ENCODE data around the gene IL17A. TPM values are rescaled to one million over a fixed set of nuclear protein-coding genes. Genes with fewer than 3 reads are reported as not detected.

The IL17A gene
- total RNA-seq = not detected in 2 replicates

DNA sequence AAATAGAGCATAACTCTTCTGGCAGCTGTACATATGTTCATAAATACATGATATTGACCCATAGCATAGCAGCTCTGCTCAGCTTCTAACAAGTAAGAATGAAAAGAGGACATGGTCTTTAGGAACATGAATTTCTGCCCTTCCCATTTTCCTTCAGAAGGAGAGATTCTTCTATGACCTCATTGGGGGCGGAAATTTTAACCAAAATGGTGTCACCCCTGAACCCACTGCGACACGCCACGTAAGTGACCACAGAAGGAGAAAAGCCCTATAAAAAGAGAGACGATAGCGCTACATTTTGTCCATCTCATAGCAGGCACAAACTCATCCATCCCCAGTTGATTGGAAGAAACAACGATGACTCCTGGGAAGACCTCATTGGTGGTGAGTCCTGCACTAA, at the start of gene IL17A:
Gene IL17A, plus strand, starts transcription at position 301 of the 400 bp plus-strand sequence. Its CDS starts 57 bp downstream, at position 358.
- intact Hi-C loops (cut with micrococcal nuclease) = no loop called here

DNA sequence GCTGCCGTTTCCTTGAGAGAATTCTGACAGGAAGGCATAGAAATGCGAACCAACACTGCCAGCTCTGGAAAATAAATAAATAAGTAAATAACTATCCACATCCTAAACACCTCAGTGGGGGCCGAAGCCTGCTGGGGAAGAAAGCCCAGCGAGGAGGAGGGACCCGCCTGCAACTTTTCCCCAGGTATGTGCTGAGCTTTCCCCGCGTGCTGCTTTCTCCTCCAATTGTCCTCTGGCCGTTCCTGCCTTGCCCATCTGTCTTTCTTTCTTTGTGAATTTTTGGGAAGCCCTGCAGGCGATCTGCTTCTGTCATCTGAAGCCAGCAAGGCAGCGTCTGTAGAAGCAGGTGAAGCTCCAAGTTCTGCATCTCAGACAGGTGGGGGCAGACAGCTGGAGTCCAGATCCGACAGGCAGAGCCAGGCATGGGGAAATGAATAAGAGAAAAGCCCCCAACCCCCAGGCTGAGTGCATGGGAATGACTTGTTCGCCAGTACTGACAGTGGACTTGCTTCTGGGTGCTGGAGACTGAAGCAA, 49.2 kb upstream of the IL17A start:
- intact Hi-C loops (cut with micrococcal nuclease) = no loop called here

DNA sequence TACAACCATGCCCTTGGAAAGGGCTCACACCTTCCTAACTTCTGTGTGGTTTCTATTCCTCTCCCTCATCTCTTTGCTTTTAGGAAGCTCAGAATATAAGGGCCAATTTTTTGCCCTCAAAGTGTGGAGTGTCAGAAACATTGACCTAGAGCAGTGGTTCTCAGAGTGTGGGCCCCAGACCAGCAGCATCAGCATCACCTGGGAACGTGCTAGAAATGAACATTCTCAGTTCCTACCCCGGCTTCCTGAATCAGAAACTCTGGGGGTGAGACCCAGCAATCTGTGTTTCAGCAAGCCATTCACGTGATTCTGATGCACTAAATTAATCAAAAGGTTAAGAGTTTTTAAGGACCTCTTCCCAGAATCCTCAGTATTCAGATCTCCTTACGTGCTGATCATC, 47.9 kb upstream of the IL17A start:
- intact Hi-C loops (cut with micrococcal nuclease) = no loop called here

DNA sequence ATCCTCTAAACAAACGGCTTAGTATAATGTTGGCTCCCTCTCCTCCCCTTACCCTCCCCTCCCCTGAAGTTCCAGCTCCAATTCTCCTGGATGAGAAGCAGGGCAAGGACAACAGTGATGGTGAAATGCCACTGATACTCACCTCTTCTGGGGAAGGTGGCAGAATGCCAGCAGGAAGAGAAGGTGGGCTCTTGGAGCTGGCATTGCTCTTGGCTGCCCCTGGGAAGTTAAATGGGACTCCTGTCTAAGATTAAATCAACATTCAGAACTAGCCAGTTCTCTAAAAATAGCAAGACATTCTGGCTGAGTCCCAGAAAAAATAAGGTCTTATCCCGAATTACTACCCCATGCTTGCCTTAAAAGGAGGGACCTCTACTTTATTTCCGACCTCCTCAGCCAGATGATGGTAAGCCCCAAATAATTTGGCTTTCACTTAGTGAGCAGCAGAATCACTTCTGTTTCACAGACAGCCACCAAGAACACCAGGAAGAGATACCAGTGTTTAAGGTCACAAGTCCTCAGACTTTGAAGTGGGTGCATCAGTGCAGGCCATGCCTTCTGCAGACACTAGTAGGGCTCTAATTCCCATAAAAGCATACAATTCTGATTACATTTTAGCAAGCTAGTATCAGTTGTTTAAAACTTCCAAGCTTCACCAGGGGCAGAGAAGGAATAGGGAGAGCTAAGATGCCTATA, 46.0 kb upstream of the IL17A start:
- intact Hi-C loops (cut with micrococcal nuclease) = no loop called here

DNA sequence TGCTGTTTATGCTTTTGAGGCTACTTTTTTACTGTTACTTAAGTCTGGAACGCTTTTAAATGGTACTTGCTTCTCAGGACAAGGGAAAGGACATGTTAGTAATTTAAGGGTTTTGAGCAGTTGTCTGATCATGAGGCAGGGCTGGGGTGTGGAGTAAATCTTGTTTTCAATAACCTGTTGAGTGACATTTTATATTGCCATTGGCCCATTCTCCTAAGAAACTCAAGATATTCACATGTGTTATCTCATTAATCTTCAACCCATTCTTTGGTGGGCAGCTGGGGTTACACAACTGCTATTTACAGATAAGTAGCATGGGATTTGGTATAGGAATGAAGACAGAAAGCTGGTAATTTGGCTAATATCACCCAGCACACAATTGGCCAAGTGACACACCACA, 44.6 kb upstream of the IL17A start:
- intact Hi-C loops (cut with micrococcal nuclease) = no loop called here

DNA sequence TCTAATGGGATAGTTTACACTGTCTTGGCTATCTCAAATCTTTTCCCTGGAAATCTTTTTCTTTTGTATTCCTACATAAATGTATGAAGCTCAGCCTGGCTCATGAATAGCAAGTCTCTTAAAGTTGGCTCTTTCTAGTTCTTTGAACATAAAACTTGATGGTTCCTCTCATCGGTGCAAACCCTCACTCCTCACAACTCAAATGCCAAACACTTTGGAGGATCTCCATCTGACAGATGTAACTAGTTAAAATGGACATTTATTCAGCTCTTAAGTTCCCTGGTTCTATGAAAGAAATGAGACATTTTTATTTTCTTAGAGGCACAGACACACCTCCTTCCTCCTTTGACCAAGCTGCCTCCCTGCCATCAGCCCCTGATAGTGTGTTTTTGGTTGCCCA, 43.6 kb upstream of the IL17A start:
- intact Hi-C loops (cut with micrococcal nuclease) = no loop called here

DNA sequence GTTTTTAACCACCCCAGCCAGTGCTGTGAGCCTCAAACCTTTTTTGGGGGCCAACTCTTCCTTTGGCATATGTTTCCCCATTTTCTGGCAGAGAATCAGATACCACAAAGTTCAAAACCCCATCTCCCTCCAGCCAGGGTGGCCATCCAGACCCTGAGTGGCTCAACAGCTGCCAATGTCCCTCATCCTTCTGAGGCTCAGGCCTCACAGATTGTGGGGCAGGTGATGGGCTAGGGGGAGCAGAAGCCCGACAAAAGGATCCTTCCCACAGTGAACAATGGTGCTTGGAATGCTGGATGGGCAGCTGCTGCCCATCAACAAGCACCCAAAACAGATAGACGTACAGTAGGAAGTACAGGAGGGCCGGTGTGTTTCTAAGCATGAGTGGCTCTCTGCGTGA, 42.6 kb upstream of the IL17A start:
- intact Hi-C loops (cut with micrococcal nuclease) = no loop called here

DNA sequence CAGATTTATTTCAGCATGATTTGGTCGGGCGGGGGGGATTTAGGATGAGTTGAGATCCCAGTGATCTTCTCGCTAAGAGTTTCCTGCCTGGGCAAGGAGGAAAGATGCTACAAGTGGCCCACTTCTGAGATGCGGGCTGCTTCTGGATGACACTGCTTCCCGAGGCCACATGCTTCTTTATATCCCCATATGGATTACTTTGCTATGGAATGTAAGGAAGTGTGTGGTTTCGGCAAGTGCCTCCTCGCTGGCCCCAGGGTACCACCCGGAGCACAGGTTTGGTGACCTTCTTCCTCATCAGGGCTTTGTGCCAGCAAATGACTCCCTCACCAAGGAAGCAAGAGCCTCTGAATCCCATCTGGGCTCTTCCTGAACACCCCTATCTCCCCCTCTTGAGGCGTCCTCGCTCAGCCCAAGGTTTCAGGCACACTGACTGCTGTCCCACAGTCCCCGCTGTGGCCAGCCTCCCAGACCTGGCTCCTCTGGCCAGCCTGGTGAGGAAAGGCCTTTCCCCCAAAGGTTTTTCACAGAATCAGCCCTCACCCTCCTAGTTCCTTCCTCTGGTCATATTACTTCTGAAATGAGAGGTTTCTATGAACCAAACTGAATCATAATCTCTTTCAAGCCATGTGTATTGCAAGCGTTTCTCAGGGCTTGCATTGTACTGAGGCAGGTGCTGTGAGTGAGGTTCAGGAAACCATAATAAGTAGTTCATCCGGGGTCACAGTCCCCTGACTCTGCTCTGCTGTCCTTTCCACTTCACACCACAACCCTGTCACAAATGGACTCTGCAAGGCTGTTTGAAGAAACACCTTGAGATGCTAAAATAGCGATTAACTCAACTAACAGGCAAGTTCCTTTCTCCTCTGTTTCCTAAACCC, 41.7 kb upstream of the IL17A start:
- intact Hi-C loops (cut with micrococcal nuclease) = no loop called here

DNA sequence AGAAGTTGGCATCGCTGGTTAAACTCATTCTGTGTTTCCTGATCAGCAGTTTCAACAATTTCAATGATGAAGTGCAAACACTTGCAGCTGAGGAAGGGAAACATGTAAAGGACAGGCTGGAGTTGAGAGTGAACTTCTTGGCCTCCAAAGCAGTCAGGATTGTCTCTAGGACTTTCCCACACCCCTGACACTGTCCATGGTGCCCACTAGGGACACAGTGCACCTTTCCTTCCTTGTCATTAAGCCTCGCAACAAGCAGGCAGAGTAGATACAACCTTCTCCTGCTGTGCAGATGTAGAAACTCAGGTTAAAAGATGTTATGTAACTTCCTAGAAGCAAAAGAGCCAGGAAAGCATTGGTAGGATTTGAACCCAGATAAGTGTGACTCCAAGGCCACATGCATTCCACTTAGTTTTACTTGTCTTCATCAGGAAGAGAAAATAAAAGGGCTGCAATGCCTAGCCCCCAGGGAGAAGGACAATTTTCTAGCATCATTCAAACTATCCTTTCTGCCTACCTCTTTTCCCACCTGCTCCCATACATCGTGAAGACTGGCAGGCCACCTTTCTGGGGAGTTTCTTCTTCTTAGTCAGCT, 39.2 kb upstream of the IL17A start:
- intact Hi-C loops (cut with micrococcal nuclease) = no loop called here

DNA sequence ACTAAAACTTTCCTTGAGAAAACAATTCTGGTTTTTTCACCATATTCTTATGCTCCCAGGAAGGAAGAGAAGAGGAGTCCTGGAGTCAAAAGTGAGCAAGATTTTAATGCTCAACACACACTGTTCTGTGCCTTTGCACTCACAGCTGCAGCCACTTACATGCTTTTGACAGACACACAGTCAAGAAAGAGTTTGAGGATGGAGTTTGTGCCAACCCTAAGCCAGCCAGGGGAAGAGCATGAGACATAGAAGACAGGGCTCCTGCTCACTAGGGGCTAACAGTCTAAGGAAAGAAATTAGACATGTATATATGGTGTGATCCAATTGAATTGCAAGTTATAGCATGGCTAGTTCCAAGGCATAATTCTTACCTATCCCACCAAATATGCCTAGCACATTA, 37.1 kb upstream of the IL17A start:
- intact Hi-C loops (cut with micrococcal nuclease) = no loop called here

DNA sequence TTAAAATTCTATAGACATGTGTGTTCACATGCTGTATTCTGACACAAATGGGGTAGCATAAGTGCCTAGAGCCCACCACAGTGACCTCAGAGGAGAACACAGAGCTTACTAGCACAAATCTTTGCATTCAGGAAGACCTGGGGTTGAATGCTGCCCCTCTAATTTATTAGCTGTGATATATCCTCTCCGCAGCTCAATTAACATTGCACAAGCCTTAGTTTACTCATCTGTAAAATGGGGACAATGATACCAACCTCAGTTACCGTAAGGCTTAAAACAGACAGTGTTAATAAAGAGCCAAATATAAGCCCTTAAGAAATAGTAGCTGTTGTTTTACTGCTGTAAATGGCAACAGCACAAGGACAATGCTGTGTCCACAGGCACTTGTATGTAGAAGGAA, 36.2 kb upstream of the IL17A start:
- intact Hi-C loops (cut with micrococcal nuclease) = no loop called here

DNA sequence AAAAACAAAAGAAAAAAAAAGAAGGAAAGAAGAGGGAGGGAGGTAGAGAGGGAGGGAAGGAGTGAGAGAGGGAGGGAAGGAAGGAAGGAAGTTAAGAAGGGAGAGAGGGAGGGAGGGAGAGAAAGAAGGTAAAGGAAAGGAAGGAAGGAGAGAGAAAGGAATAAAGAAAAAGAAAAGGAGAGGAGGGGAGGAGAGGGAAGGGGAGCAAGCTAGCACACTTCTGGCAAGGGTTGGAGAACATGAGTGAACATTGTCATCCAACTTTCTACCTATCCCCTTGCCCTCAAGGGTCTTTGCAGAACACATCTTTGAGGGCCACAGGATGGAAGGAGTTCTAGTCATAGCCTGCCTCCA, 34.1 kb upstream of the IL17A start:
- intact Hi-C loops (cut with micrococcal nuclease) = no loop called here

DNA sequence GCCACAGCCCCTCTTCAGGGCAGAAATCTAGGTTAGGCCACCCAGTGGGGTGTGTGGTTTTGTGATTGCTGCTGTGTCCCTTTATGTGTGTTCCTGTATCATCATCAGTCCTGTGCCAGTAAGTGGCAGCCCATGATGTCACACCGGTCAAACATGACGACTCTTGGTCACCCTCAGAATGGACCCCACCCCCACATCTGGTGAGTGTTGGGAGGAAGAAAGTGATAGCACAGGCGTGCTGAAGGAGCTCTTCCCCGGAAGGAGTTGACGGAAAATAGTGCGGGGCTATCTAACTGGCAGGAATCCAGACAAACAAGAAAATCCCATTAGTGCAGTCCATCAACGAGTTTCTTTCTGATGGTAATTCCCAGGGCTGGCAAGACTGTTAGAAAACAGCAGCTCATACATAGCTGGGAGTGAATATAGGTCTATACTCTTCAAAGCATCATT, 33.4 kb upstream of the IL17A start:
- intact Hi-C loops (cut with micrococcal nuclease) = no loop called here

DNA sequence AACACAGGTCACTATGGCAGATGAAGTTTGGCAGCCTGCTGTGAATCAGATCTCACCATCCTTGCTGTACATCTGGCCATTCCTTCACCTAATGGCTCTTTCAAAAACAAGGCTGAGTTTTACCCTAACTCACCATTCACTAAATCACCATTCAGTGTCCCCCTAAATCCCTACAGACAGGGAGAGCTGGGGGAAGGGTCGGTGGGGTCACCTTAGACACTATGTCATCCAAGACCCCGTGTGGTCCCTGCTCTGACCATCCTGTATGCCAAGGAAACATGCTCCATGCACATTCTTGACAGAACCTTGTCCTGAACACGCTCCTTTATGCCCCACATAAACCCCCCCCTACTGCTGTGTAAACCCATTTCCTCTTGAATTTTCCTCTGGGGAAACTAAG, 31.8 kb upstream of the IL17A start:
- intact Hi-C loops (cut with micrococcal nuclease) = no loop called here

DNA sequence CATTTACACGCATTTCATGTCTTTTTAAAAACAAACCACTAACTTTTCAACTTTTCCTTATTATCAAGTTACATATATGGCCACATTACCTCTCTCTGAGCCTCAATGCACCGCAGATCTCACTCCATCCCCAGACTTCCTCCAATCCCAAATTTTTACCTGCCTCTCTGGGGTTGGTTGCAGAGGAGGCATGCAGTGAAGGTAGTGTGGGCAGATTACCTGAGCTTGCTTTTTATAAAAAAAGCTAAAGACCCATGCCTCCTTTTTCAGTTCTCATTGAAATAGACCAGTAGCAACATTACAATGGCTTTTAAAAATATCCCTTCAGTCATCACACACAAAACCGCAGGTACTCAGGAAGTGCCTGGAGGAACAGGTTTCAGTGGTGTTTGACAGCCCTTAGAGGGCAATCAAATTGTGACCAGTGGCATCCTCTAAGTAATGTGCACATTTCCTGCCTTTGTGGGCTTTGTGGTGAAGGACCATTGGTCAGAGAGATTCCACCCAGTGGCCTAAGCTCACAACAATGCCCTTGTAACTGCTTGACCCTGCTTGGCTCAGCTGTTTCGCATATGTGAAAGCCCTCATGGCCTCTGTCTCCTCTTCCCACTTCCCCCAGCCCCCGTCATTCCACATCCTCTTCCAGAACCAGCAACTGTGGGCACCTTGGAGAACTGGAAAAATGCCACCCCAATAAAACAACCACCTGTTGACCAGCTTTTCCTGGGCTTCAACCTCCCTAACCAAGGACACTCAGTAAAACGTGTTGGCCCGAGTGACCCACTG, 30.2 kb upstream of the IL17A start:
- intact Hi-C loops (cut with micrococcal nuclease) = loop anchor here (2.0 kb wide), 1 partner anchor 71 kb away; no protein-coding TSS in a partner anchor

DNA sequence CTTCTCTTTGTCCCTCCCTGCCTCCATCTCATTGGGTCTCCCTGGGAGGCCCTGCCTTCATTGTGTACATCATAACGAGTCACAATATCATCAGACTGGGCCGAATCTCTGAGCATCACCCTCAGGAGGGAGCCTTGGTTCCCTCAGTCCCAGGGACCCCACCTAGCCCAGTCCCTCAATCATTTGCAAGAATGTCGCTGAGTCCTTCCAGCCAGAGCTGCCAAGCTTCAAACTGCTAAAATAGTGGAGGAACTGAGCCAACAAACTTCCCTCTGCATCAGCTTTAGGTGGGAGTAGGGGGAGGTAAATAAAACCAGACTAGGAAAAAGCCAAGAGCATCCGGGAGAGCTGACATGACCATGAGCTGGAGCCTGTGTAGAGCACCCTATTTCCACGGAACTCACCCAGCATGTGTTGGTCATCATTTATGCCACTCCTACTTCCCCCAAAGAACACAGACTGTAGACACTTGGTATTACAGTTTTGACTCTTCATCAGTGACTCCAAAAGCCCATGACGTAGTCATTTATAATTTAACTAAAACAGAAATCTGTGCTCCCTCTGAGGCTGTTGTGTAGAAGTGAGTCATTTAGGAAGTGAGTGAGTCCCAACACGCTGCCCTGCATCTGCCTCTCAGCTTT, 28.8 kb upstream of the IL17A start:
- intact Hi-C loops (cut with micrococcal nuclease) = loop anchor here (2.0 kb wide), 1 partner anchor 69 kb away; no protein-coding TSS in a partner anchor

DNA sequence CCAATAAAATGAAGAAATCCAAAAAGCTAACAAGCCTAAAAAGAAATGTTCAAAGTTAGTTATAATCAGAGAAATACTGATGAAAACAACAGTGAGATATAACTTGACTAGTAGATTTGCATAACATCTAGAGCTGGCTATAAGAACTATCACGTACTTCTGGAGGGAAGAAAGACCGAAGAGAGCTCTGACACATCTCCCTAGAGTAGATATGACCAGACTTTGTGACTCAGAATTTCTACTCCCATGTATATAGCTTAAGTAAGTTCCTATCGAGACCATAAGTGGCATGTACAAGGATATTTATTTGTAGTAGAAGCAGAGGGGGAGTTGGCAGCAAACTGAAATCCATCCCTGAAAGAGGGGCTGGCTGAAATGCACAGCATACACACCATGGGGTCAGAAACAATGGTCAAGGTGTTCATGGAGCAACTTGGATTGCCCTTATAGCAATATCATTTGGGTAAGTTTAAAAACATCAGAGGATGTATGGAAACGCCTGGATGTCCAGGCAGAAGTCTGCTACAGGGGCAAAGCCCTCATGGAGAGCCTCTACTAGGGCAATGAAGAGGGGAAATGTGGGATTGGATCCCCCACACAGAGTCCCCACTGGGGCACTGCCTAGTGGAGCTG, 25.6 kb upstream of the IL17A start:
- intact Hi-C loops (cut with micrococcal nuclease) = loop anchor here (5.0 to 10.0 kb wide), 2 partner anchors 234 to 502 kb away; no protein-coding TSS in a partner anchor

DNA sequence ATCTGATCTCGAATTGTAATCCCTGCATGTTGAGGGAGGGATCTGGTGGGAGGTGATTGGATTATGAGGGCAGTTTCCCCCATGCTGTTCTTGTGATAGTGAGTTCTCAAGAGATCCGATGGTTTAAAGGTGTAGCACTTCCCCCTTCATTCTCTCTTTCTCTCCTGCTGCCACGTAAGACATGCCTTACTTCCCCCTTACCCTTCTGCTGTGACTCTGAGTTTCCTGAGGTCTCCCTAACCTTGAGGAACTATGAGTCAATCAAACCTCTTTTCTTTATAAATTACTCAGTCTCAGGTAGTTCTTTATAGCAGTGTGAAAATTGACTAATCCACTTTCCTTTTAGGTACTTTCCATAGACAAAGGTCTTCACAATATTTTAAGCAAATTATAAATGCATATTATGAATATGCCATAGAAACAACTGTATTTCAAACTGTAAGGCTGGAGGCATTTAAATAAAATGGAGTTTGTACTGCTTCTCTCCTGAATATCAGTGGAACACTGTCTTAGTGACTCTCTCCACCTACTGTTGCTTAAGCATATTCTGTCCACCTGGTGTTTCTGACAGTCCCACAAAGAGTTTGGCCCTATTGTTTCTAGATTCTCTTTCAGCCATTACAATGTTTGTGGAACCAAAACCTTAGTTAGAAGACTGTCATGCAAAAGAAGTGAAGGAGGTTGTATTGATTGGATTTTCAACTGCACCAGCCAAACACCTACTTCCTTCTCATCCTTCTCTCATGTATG, 24.3 kb upstream of the IL17A start:
- intact Hi-C loops (cut with micrococcal nuclease) = loop anchor here (5.0 to 10.0 kb wide), 2 partner anchors 233 to 500 kb away; no protein-coding TSS in a partner anchor
